Calu3 (cell line): ENCODE measurements around the gene PEAK1. TPM values are rescaled to one million over a fixed set of nuclear protein-coding genes. Genes with fewer than 3 reads are reported as not detected.

ENCODE experiments used
- BruUV-seq: library from RNA; stranded (reverse); fragments of 400-500 nt; replicated peaks from 2 replicates; lab custom pipeline; 2021; lab: Mats Ljungman, UMichigan
- CTCF ChIA-PET: fragments of 300-600 bp; sonication (Branson Sonifier 250); formaldehyde crosslinking; loops from one replicate; lab custom pipeline; 2022; ENCODE audit warnings: antibody characterized with exemption; lab: Charles Lee
- DNase-seq: peaks from one replicate; pipeline ENCODE4 v3.0.0; 2022
- H3K27ac Mint-ChIP-seq: one replicate; pipeline ENCODE4 v1.8.0; 2022; ENCODE audit warnings: mixed read lengths; ENCODE audit not compliant: unreplicated experiment
- H3K27me3 Mint-ChIP-seq: one replicate; pipeline ENCODE4 v1.8.0; 2022; ENCODE audit warnings: mixed read lengths; ENCODE audit not compliant: unreplicated experiment
- H3K36me3 Mint-ChIP-seq: one replicate; pipeline ENCODE4 v1.8.0; 2022; ENCODE audit warnings: mild to moderate bottlenecking, moderate library complexity, mixed read lengths; ENCODE audit not compliant: insufficient read depth, unreplicated experiment
- H3K4me1 Mint-ChIP-seq: one replicate; pipeline ENCODE4 v1.8.0; 2022; ENCODE audit warnings: mild to moderate bottlenecking, low read depth, mixed read lengths; ENCODE audit not compliant: unreplicated experiment
- H3K4me3 Mint-ChIP-seq: one replicate; pipeline ENCODE4 v1.8.0; 2022; ENCODE audit warnings: mild to moderate bottlenecking, low read depth, moderate library complexity, mixed read lengths; ENCODE audit not compliant: unreplicated experiment
- H3K9me3 Mint-ChIP-seq: one replicate; pipeline ENCODE4 v1.8.0; 2022; ENCODE audit warnings: low read depth, mixed read lengths; ENCODE audit not compliant: unreplicated experiment
- intact Hi-C: fragments of 100-400 bp; cut with micrococcal nuclease; formaldehyde crosslinking; loops from one replicate; pipeline ENCODE4 v1.10.0; 2022; ENCODE audit not compliant: unreplicated experiment
- total RNA-seq: library from RNA; stranded (reverse); gene quantifications from 2 replicates; pipeline ENCODE4 v1.2.3, GENCODE V29; 2022
- TF ChIP-seq, protein P1 (sequence below): fragments of 200-600 bp; IDR thresholded peaks from one replicate; pipeline ENCODE4 v1.8.0; 2022; ENCODE audit warnings: antibody characterized with exemption; ENCODE audit not compliant: unreplicated experiment

The PEAK1 gene
- total RNA-seq, 1 experiment from 2014 or later = 54.3 TPM

DNA sequence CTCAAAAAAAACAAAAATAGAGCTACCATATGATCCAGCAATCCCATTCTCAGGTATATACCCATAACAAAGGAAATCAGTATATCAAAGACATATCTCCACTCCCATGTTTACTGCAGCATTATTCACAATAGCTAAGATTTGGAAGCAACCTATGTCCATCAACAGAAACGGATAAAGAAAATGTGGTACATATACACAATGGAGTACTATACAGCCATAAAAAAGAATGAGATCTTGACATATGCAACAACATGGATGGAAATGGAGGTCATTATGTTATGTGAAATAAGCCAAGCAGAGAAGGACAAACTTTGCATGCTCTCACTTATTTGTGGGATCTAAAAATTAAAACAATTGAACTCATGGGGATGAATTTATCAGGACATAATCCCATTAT is 19.6 kb downstream of the PEAK1 start:
- TF ChIP-seq, protein P1, sequence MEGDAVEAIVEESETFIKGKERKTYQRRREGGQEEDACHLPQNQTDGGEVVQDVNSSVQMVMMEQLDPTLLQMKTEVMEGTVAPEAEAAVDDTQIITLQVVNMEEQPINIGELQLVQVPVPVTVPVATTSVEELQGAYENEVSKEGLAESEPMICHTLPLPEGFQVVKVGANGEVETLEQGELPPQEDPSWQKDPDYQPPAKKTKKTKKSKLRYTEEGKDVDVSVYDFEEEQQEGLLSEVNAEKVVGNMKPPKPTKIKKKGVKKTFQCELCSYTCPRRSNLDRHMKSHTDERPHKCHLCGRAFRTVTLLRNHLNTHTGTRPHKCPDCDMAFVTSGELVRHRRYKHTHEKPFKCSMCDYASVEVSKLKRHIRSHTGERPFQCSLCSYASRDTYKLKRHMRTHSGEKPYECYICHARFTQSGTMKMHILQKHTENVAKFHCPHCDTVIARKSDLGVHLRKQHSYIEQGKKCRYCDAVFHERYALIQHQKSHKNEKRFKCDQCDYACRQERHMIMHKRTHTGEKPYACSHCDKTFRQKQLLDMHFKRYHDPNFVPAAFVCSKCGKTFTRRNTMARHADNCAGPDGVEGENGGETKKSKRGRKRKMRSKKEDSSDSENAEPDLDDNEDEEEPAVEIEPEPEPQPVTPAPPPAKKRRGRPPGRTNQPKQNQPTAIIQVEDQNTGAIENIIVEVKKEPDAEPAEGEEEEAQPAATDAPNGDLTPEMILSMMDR = no peak
- Mint-ChIP-seq H3K27me3 (no peaks in the 10 kb centered on the region), H3K4me1 (peaks cover 20% of the 10 kb centered on the region), H3K36me3 (no peaks in the 10 kb centered on the region), H3K9me3 (peaks cover 16% of the 10 kb centered on the region), H3K4me3 (no peak overlapping the region), H3K27ac (no peak overlapping the region)
- no peak for DNase-seq
- no TSS peak for BruUV-seq
- CTCF ChIA-PET = no interaction called here
- intact Hi-C loops = loop anchor here (5.0 kb wide), 1 partner anchor 53 kb away; no protein-coding TSS in a partner anchor

DNA sequence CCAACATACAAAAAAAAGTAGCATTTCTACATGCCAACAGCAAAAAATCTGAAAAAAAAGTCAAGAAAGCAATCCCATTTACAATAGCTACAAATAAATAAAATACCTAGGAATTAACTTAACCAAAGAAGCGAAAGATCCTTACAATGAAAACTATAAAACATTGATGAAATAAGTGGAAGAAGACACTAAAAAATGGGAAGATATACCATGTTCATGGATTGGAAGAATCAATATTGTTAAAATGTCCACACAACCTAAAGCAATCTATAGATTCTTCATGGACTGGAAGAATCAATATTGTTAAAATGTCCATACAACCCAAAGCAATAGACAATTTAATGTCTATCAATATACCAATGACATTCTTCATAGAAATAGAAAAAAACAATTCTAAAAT is 21.0 kb downstream of the PEAK1 start:
- Mint-ChIP-seq H3K27me3 (no peaks in the 10 kb centered on the region), H3K4me1 (peaks cover 20% of the 10 kb centered on the region), H3K27ac (no peak overlapping the region), H3K36me3 (no peaks in the 10 kb centered on the region), H3K4me3 (no peak overlapping the region), H3K9me3 (peaks cover 19% of the 10 kb centered on the region)
- TF ChIP-seq, protein P1 = no peak
- DNase-seq = no peak
- BruUV-seq = no TSS peak
- CTCF ChIA-PET = no interaction called here
- intact Hi-C loops = no loop called here

DNA sequence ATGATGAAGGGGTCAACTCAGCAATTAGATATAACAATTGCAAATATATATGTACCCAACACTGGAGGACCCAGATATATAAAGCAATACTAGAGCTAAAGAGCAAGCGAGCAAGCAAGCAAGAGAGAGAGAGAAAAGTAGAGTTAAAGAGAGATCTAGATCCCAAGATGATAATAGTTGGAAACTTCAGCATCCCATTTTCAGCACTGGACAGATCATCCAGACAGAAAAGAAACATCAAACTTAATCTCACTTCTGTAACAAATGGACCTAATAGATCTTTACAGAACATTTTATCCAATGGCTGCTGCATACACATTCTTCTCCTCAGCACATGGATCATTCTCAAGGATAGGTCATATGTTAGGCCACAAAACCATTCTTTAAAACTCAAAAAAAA is 23.2 kb downstream of the PEAK1 start:
- CTCF ChIA-PET = no interaction called here
- Mint-ChIP-seq H3K4me3 (no peak overlapping the region), H3K36me3 (no peaks in the 10 kb centered on the region), H3K27me3 (no peaks in the 10 kb centered on the region), H3K27ac (no peak overlapping the region), H3K9me3 (peaks cover 19% of the 10 kb centered on the region), H3K4me1 (peaks cover 12% of the 10 kb centered on the region)
- no peak for DNase-seq
- intact Hi-C loops = no loop called here
- no TSS peak for BruUV-seq
- TF ChIP-seq, protein P1 = no peak

DNA sequence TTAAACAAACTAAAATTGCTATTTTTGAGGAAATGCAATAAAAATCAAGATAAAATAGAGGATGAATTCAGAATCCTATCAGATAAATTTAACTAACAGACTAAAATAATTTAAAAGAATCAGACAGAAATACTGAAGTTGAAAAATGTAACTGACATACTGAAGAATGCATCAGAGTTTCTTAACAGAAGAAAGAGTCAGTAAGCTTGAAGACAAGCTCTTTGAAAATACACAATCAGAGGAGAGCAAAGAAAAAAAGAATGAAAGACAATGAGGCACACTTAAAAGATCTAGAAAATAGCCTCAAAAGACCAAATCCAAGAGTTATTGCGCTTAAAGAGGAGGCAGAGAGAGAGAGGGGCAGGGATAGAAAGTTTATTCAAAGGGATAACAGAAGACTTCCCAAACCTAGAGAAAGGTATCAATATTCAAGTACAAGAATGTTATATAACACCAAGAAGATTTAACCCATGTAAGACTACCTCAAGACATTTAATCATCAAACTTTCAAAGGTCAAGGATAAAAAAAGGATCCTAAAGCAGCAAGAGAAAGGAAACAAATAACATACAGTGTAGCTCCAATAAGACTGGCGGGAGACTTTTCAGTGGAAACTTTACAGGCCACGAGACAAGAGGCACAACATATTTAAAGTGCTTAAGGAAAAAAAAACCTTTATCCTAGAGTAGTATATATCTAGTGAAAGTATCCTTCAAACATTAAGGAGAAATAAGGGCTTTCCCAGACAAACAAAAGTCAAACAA is 24.7 kb downstream of the PEAK1 start:
- CTCF ChIA-PET = no interaction called here
- no peak for DNase-seq
- no peak overlapping the region for H3K4me3 Mint-ChIP-seq
- peaks cover 19% of the 10 kb centered on the region for H3K9me3 Mint-ChIP-seq
- no peaks in the 10 kb centered on the region for H3K27me3 Mint-ChIP-seq
- intact Hi-C loops = no loop called here
- TF ChIP-seq, protein P1 = no peak
- H3K27ac Mint-ChIP-seq = no peak overlapping the region
- no peaks in the 10 kb centered on the region for H3K36me3 Mint-ChIP-seq
- no TSS peak for BruUV-seq
- H3K4me1 Mint-ChIP-seq = peaks cover 12% of the 10 kb centered on the region
